Measurements from ENCODE around the gene SCARB1.

- TF ChIP-seq FOS (IDR thresholded peaks at IDR 0.05; ENCODE audit: extremely low read depth, insufficient read length), result no peak
- TF ChIP-seq, protein P1, sequence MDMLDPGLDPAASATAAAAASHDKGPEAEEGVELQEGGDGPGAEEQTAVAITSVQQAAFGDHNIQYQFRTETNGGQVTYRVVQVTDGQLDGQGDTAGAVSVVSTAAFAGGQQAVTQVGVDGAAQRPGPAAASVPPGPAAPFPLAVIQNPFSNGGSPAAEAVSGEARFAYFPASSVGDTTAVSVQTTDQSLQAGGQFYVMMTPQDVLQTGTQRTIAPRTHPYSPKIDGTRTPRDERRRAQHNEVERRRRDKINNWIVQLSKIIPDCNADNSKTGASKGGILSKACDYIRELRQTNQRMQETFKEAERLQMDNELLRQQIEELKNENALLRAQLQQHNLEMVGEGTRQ (CRISPR knock-in tag; IDR thresholded peaks at IDR 0.05), result no peak
Measured at GRCh38 chr12:124792156-124792555, 71.5 kb downstream of the SCARB1 start.
